HEK293 (cell line): Measurements from ENCODE around the gene RPN1.

Experiments used
- CTCF ChIA-PET: fragments of 350-600 bp; formaldehyde crosslinking; extraction: SDS; loops from one replicate; lab custom pipeline; 2021; ENCODE audit warnings: antibody characterized with exemption; lab: Yijun Ruan, JAX
- POLR2A ChIA-PET: fragments of 300-600 bp; formaldehyde crosslinking; extraction: SDS; loops from one replicate; lab custom pipeline; 2020; ENCODE audit warnings: antibody characterized with exemption, inconsistent platforms; lab: Yijun Ruan, JAX
- H3K27ac ChIP-seq: fragments of 200-500 bp; sonication (Bioruptor generic); 2 replicates; pipeline ENCODE4 v1.5.1; 2014; ENCODE audit warnings: low read depth, low read length, control low read depth, inconsistent platforms; ENCODE audit errors: extremely low read depth
- H3K36me3 ChIP-seq, 2 experiments: fragments of 200-500 bp in 1 of 2; sonication (Bioruptor generic) in 1 of 2; 1 replicate in 1 of 2; 2 replicates in 1 of 2; pipeline ENCODE4 v1.5.1; 2014 to 2017; ENCODE audit warnings: inconsistent platforms in 2 of 2, low read length in 2 of 2; ENCODE audit not compliant: control insufficient read depth in 2 of 2, insufficient read depth in 1 of 2
- H3K4me1 ChIP-seq: fragments of 200-500 bp; sonication (Bioruptor generic); 2 replicates; pipeline ENCODE4 v1.5.1; 2014; ENCODE audit warnings: mild to moderate bottlenecking, low read length, inconsistent platforms; ENCODE audit not compliant: control insufficient read depth, insufficient read depth
- H3K4me3 ChIP-seq: 2 replicates; pipeline ENCODE4 v1.5.1; 2011; ENCODE audit warnings: low read depth, mild to moderate bottlenecking, control low read depth, low read length, moderate library complexity
- H3K9me3 ChIP-seq: fragments of 200-500 bp; sonication (Bioruptor generic); 2 replicates; pipeline ENCODE4 v1.5.1; 2014; ENCODE audit warnings: low read depth, low read length, inconsistent platforms; ENCODE audit not compliant: control insufficient read depth, insufficient read depth
- EGR2 ChIP-seq: fragments of 450-650 bp; formaldehyde crosslinking; IDR thresholded peaks from 2 replicates; pipeline ENCODE4 v1.5.1; 2016; ENCODE audit warnings: low read depth, missing biosample characterization, missing genetic modification characterization
- KLF1 ChIP-seq: fragments of 450-650 bp; formaldehyde crosslinking; IDR thresholded peaks from 2 replicates; pipeline ENCODE4 v1.5.1; 2016; ENCODE audit warnings: missing biosample characterization, missing genetic modification characterization
- RBAK ChIP-seq: fragments of 450-650 bp; formaldehyde crosslinking; IDR thresholded peaks from 2 replicates; pipeline ENCODE4 v1.5.1; 2016; ENCODE audit warnings: missing biosample characterization, missing genetic modification characterization
- SCRT1 ChIP-seq: fragments of 450-650 bp; formaldehyde crosslinking; IDR thresholded peaks from 2 replicates; pipeline ENCODE4 v1.5.1; 2016; ENCODE audit warnings: missing biosample characterization, missing genetic modification characterization, borderline replicate concordance
- ZBTB1 ChIP-seq: fragments of 450-650 bp; formaldehyde crosslinking; IDR thresholded peaks from 2 replicates; pipeline ENCODE4 v1.5.1; 2016; ENCODE audit warnings: missing biosample characterization, missing genetic modification characterization
- ZNF202 ChIP-seq: fragments of 450-650 bp; formaldehyde crosslinking; IDR thresholded peaks from 2 replicates; pipeline ENCODE4 v1.5.1; 2016; ENCODE audit warnings: missing biosample characterization, missing genetic modification characterization, borderline replicate concordance
- ZNF274 ChIP-seq, 2 experiments: fragments of 200-500 bp in 1 of 2; fragments of 450-650 bp in 1 of 2; sonication (Bioruptor generic) in 1 of 2; formaldehyde crosslinking in 1 of 2; IDR thresholded peaks; 2 replicates each; pipeline versions ENCODE4 v1.5.1 to v1.6.1; 2014 to 2016; ENCODE audit warnings: borderline replicate concordance in 1 of 2, inconsistent platforms in 1 of 2, low read length in 1 of 2, missing biosample characterization in 1 of 2, missing genetic modification characterization in 1 of 2
- ZNF433 ChIP-seq: fragments of 450-650 bp; formaldehyde crosslinking; IDR thresholded peaks from 2 replicates; pipeline ENCODE4 v1.5.1; 2016; ENCODE audit warnings: missing biosample characterization, missing genetic modification characterization, low read depth
- ZNF544 ChIP-seq: fragments of 450-650 bp; formaldehyde crosslinking; IDR thresholded peaks from 2 replicates; pipeline ENCODE4 v1.5.0; 2017; ENCODE audit warnings: missing biosample characterization, missing genetic modification characterization
- ZNF610 ChIP-seq: fragments of 450-650 bp; formaldehyde crosslinking; IDR thresholded peaks from 2 replicates; pipeline ENCODE4 v1.5.1; 2016; ENCODE audit warnings: missing biosample characterization, missing genetic modification characterization, borderline replicate concordance
- ZNF664 ChIP-seq: fragments of 450-650 bp; formaldehyde crosslinking; IDR thresholded peaks from 2 replicates; pipeline ENCODE4 v1.5.1; 2016; ENCODE audit warnings: missing biosample characterization, missing genetic modification characterization
- ZNF670 ChIP-seq: fragments of 450-650 bp; formaldehyde crosslinking; IDR thresholded peaks from 2 replicates; pipeline ENCODE4 v1.5.1; 2016; ENCODE audit warnings: missing biosample characterization, missing genetic modification characterization, low read depth
- ZXDB ChIP-seq: fragments of 450-650 bp; formaldehyde crosslinking; IDR thresholded peaks from 2 replicates; pipeline ENCODE4 v1.5.1; 2016; ENCODE audit warnings: missing biosample characterization, missing genetic modification characterization
- TF ChIP-seq, protein P1 (sequence below): fragments of 450-650 bp; formaldehyde crosslinking; IDR thresholded peaks from 2 replicates; pipeline ENCODE4 v1.5.1; 2017; ENCODE audit warnings: missing biosample characterization, missing genetic modification characterization
- TF ChIP-seq, protein P2 (sequence below): fragments of 450-650 bp; formaldehyde crosslinking; IDR thresholded peaks from 2 replicates; pipeline ENCODE4 v1.5.0; 2017; ENCODE audit warnings: missing biosample characterization, missing genetic modification characterization, borderline replicate concordance
- TF ChIP-seq, protein P3 (sequence below): fragments of 450-650 bp; IDR thresholded peaks from 2 replicates; pipeline ENCODE4 v1.5.1; 2018; ENCODE audit warnings: missing biosample characterization, missing genetic modification characterization
- TF ChIP-seq, protein P4 (sequence below): fragments of 450-650 bp; formaldehyde crosslinking; conservative IDR thresholded peaks from 2 replicates; pipeline ENCODE4 v1.5.1; 2016; ENCODE audit warnings: low read depth, missing biosample characterization, missing genetic modification characterization
- TF ChIP-seq, protein P5 (sequence below): fragments of 450-650 bp; formaldehyde crosslinking; IDR thresholded peaks from 2 replicates; pipeline ENCODE4 v1.5.1; 2016; ENCODE audit warnings: missing biosample characterization, missing genetic modification characterization
- TF ChIP-seq, protein P6 (sequence below): fragments of 450-650 bp; formaldehyde crosslinking; IDR thresholded peaks from 2 replicates; pipeline ENCODE4 v1.5.1; 2016; ENCODE audit warnings: missing biosample characterization, missing genetic modification characterization, low read depth

RPN1 gene

DNA sequence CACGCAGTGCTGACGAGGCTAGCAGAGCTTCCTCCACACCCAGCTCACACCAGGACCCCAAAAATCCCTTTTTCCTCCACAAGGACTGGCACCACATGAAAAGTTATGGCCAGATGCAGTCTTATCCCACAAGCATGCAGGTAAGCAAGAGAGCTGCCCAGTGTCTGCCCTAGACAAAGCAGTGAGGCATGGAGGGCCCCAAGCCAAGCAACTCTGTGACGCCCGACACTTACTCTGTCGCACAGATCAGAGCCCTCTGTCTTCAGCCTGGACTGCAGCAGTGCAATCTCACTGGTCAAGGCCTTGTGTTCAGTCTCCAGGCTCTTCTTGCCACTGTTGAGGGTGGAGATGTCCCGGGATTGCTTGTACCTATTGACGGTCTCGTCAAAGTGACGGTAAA lies 28.7 kb downstream of the RPN1 start:
- no peaks in the 10 kb centered on the region for H3K9me3 ChIP-seq
- no peak overlapping the region for H3K4me3 ChIP-seq
- CTCF ChIA-PET, result no interaction called here
- POLR2A ChIA-PET, result no interaction called here
- no peak overlapping the region for H3K27ac ChIP-seq
- TF ChIP-seq, protein P1, sequence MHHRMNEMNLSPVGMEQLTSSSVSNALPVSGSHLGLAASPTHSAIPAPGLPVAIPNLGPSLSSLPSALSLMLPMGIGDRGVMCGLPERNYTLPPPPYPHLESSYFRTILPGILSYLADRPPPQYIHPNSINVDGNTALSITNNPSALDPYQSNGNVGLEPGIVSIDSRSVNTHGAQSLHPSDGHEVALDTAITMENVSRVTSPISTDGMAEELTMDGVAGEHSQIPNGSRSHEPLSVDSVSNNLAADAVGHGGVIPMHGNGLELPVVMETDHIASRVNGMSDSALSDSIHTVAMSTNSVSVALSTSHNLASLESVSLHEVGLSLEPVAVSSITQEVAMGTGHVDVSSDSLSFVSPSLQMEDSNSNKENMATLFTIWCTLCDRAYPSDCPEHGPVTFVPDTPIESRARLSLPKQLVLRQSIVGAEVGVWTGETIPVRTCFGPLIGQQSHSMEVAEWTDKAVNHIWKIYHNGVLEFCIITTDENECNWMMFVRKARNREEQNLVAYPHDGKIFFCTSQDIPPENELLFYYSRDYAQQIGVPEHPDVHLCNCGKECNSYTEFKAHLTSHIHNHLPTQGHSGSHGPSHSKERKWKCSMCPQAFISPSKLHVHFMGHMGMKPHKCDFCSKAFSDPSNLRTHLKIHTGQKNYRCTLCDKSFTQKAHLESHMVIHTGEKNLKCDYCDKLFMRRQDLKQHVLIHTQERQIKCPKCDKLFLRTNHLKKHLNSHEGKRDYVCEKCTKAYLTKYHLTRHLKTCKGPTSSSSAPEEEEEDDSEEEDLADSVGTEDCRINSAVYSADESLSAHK (tag by site-specific recombination), result no peak
- TF ChIP-seq KLF1 (tag by site-specific recombination), result no peak
- TF ChIP-seq, protein P2, sequence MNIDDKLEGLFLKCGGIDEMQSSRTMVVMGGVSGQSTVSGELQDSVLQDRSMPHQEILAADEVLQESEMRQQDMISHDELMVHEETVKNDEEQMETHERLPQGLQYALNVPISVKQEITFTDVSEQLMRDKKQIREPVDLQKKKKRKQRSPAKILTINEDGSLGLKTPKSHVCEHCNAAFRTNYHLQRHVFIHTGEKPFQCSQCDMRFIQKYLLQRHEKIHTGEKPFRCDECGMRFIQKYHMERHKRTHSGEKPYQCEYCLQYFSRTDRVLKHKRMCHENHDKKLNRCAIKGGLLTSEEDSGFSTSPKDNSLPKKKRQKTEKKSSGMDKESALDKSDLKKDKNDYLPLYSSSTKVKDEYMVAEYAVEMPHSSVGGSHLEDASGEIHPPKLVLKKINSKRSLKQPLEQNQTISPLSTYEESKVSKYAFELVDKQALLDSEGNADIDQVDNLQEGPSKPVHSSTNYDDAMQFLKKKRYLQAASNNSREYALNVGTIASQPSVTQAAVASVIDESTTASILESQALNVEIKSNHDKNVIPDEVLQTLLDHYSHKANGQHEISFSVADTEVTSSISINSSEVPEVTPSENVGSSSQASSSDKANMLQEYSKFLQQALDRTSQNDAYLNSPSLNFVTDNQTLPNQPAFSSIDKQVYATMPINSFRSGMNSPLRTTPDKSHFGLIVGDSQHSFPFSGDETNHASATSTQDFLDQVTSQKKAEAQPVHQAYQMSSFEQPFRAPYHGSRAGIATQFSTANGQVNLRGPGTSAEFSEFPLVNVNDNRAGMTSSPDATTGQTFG (tag by site-specific recombination), result no peak
- TF ChIP-seq, protein P3, sequence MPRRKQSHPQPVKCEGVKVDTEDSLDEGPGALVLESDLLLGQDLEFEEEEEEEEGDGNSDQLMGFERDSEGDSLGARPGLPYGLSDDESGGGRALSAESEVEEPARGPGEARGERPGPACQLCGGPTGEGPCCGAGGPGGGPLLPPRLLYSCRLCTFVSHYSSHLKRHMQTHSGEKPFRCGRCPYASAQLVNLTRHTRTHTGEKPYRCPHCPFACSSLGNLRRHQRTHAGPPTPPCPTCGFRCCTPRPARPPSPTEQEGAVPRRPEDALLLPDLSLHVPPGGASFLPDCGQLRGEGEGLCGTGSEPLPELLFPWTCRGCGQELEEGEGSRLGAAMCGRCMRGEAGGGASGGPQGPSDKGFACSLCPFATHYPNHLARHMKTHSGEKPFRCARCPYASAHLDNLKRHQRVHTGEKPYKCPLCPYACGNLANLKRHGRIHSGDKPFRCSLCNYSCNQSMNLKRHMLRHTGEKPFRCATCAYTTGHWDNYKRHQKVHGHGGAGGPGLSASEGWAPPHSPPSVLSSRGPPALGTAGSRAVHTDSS (tag by site-specific recombination), result no peak
- H3K4me1 ChIP-seq, result no peaks in the 10 kb centered on the region
- H3K36me3 ChIP-seq, result peaks cover 27 to 93% of the 10 kb centered on the region in 2 experiments

DNA sequence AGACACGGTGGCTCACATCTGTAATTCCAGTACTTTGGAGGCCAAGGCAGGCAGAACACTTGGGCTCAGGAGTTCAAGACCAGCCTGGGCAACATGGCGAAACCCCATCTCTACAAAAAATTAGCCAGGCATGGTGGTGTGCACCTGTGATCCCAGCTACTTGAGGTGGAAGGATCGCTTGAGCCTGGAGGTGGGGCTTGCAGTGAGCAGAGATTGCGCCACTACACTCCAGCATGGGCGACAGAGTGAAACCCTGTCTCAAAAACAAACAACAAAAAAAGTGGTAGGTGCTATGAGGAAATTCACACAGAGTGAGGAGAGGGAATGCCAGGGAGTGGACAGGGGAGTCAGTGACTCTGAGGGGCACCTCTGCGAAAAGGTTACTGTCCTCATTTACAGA lies 29.4 kb downstream of the RPN1 start:
- no peak for TF ChIP-seq SCRT1 (tag by site-specific recombination)
- no peak for TF ChIP-seq ZBTB1 (tag by site-specific recombination)
- TF ChIP-seq ZNF610 (tag by site-specific recombination), result no peak
- no peak for TF ChIP-seq ZXDB (tag by site-specific recombination)
- TF ChIP-seq, protein P4, sequence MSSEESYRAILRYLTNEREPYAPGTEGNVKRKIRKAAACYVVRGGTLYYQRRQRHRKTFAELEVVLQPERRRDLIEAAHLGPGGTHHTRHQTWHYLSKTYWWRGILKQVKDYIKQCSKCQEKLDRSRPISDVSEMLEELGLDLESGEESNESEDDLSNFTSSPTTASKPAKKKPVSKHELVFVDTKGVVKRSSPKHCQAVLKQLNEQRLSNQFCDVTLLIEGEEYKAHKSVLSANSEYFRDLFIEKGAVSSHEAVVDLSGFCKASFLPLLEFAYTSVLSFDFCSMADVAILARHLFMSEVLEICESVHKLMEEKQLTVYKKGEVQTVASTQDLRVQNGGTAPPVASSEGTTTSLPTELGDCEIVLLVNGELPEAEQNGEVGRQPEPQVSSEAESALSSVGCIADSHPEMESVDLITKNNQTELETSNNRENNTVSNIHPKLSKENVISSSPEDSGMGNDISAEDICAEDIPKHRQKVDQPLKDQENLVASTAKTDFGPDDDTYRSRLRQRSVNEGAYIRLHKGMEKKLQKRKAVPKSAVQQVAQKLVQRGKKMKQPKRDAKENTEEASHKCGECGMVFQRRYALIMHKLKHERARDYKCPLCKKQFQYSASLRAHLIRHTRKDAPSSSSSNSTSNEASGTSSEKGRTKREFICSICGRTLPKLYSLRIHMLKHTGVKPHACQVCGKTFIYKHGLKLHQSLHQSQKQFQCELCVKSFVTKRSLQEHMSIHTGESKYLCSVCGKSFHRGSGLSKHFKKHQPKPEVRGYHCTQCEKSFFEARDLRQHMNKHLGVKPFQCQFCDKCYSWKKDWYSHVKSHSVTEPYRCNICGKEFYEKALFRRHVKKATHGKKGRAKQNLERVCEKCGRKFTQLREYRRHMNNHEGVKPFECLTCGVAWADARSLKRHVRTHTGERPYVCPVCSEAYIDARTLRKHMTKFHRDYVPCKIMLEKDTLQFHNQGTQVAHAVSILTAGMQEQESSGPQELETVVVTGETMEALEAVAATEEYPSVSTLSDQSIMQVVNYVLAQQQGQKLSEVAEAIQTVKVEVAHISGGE (tag by site-specific recombination), result no peak
- TF ChIP-seq ZNF274 (IDR thresholded peaks at IDR 0.05; ENCODE audit: low read length), result no peak
- no peak for TF ChIP-seq ZNF274 (tag by site-specific recombination; IDR thresholded peaks at IDR 0.05; ENCODE audit: borderline replicate concordance)
- TF ChIP-seq ZNF670 (tag by site-specific recombination), result no peak
- no peak for TF ChIP-seq RBAK (tag by site-specific recombination)
- TF ChIP-seq, protein P5, sequence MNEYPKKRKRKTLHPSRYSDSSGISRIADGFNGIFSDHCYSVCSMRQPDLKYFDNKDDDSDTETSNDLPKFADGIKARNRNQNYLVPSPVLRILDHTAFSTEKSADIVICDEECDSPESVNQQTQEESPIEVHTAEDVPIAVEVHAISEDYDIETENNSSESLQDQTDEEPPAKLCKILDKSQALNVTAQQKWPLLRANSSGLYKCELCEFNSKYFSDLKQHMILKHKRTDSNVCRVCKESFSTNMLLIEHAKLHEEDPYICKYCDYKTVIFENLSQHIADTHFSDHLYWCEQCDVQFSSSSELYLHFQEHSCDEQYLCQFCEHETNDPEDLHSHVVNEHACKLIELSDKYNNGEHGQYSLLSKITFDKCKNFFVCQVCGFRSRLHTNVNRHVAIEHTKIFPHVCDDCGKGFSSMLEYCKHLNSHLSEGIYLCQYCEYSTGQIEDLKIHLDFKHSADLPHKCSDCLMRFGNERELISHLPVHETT, result no peak
- no peak for TF ChIP-seq EGR2 (tag by site-specific recombination)
- no peak for TF ChIP-seq ZNF664 (tag by site-specific recombination)
- TF ChIP-seq, protein P6, sequence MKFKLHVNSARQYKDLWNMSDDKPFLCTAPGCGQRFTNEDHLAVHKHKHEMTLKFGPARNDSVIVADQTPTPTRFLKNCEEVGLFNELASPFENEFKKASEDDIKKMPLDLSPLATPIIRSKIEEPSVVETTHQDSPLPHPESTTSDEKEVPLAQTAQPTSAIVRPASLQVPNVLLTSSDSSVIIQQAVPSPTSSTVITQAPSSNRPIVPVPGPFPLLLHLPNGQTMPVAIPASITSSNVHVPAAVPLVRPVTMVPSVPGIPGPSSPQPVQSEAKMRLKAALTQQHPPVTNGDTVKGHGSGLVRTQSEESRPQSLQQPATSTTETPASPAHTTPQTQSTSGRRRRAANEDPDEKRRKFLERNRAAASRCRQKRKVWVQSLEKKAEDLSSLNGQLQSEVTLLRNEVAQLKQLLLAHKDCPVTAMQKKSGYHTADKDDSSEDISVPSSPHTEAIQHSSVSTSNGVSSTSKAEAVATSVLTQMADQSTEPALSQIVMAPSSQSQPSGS (tag by site-specific recombination), result no peak
- TF ChIP-seq ZNF433 (tag by site-specific recombination), result no peak
- no peak for TF ChIP-seq ZNF202 (tag by site-specific recombination)
- TF ChIP-seq ZNF544 (tag by site-specific recombination), result no peak
- no peaks in the 10 kb centered on the region for H3K4me1 ChIP-seq
- ChIA-PET POLR2A (interaction anchor here (0.6 kb wide), 1 partner anchor 30 kb away, joined by 3 read pairs; no protein-coding TSS in a partner anchor), CTCF (no interaction called here)
- H3K9me3 ChIP-seq, result no peaks in the 10 kb centered on the region
- peaks cover 26 to 92% of the 10 kb centered on the region in 2 experiments for H3K36me3 ChIP-seq
- H3K4me3 ChIP-seq, result no peak overlapping the region
- H3K27ac ChIP-seq, result no peak overlapping the region
